ENCODE measurements around the gene ATP8A2.

ATP8A2 gene

DNA sequence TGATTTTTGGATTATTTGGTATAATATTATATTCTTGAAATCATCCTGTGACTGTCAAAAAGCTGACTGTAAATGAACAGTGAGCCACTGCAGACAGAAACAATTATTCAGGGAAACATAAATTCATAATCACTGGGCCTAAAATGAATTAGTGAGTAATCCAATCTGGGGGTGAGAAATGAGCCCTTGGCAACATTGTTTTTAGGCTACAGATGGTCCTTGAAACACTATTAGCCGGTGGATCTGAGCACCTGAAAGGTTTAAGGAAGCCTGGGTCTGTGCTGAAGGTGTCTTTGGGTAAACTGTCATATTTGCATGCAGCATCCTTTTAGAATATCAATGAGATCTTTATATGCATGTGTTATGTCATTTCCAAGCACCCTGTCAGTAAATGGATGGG lies 290.7 kb downstream of the ATP8A2 start:
- H3K9ac ChIP-seq (ENCODE audit: low read depth, low read length) = no peak overlapping the region
- no peak overlapping the region for H3K27ac ChIP-seq (ENCODE audit: low read depth, low read length)
- 0 out of 2 replicates have a peak, but pooled peaks cover 8% of the 10 kb centered on the region for H3K4me1 ChIP-seq (ENCODE audit: insufficient read depth, low read length)
- 100% methylated on average over 1 of the region's 1 CpG for WGBS
- H3K4me3 ChIP-seq (ENCODE audit: low read length) = no peak overlapping the region
- H3K27me3 ChIP-seq (ENCODE audit: insufficient read depth, low read length) = no peaks in the 10 kb centered on the region
- H3K36me3 ChIP-seq (ENCODE audit: insufficient read depth, low read length) = no peaks in the 10 kb centered on the region
- no peaks in the 10 kb centered on the region for H3K9me3 ChIP-seq (ENCODE audit: insufficient read depth, low read depth, low read length)

DNA sequence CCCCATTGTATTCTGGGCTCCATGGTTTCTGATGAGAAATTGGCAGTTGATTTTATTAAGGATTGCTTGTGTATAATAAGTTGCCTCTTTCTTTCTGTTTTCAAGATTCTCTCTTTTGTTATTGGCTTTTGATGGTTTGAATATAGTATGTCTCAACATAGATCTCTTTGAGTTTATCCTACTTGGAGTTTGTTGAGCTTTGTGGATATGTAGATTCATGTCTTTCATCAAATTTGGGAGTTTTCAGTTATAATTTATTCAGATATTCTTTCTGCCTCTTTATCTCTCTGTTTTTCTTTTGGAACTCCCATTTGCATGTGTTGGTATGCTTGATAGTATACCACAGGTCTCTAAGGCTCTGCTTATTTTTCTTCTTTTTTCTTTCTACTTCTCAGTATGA lies 296.6 kb downstream of the ATP8A2 start:
- Histone ChIP-seq H3K4me1 (ENCODE audit: insufficient read depth, low read length) (no peaks in the 10 kb centered on the region; the same call in 1 of the 2 replicates), H3K9me3 (ENCODE audit: insufficient read depth, low read depth, low read length) (peaks cover 3% of the 10 kb centered on the region; the same call in 1 of the 2 replicates), H3K9ac (ENCODE audit: low read depth, low read length) (no peak overlapping the region), H3K27ac (ENCODE audit: low read depth, low read length) (no peak overlapping the region), H3K36me3 (ENCODE audit: insufficient read depth, low read length) (no peaks in the 10 kb centered on the region), H3K4me3 (ENCODE audit: low read length) (no peak overlapping the region), H3K27me3 (ENCODE audit: insufficient read depth, low read length) (peaks cover 12% of the 10 kb centered on the region)

DNA sequence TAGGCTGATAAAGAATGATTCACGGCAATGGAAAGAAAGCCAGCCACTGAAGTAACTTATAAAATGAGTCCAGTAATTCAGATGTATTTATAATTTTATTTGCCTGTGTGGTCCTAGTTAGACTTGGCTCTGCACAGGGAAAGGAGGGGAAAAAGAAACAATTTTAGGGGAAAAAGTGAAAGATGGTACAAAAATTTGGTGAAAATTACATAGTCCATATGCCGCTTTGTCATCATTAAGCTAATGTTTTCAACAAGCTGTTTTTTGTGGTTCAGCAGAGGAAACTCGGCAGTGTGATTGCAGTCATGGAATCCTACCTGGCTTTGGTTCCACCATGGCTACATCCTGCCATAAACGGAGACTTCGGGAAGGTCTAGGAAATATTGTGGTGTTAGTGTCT lies 301.9 kb downstream of the ATP8A2 start:
- H3K36me3 ChIP-seq (ENCODE audit: insufficient read depth, low read length) = no peaks in the 10 kb centered on the region
- H3K9ac ChIP-seq (ENCODE audit: low read depth, low read length) = no peak overlapping the region
- H3K27ac ChIP-seq (ENCODE audit: low read depth, low read length) = no peak overlapping the region
- H3K4me3 ChIP-seq (ENCODE audit: low read length) = no peak overlapping the region
- peaks cover 12% of the 10 kb centered on the region for H3K27me3 ChIP-seq (ENCODE audit: insufficient read depth, low read length)
- peaks cover 7% of the 10 kb centered on the region for H3K4me1 ChIP-seq (ENCODE audit: insufficient read depth, low read length)
- peaks cover 3% of the 10 kb centered on the region; the same call in 1 of the 2 replicates for H3K9me3 ChIP-seq (ENCODE audit: insufficient read depth, low read depth, low read length)
- 93% methylated on average over 5 of the region's 5 CpGs for WGBS

DNA sequence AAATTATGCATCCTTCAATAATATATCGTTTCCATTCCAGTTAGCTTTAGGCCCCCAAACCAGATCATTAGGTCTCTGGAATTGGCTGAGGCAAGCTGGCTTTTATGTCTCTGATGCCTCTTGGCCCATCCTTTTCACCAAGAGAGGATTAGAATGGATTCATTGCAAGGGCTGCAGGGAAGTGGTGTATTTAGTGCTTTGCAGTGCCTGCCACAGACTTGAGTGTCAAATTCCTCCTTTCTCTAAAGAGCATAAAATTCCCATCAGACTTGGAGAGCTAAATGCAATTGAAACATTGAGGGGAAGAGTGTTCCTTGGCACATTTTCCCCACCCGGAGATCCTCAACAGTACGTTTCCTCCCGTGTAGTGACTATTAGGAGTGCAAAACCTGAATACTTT lies 302.6 kb downstream of the ATP8A2 start:
- Histone ChIP-seq H3K27ac (ENCODE audit: low read depth, low read length) (no peak overlapping the region), H3K9ac (ENCODE audit: low read depth, low read length) (no peak overlapping the region), H3K9me3 (ENCODE audit: insufficient read depth, low read depth, low read length) (peaks cover 2% of the 10 kb centered on the region; the same call in 1 of the 2 replicates), H3K4me1 (ENCODE audit: insufficient read depth, low read length) (peaks cover 7% of the 10 kb centered on the region), H3K27me3 (ENCODE audit: insufficient read depth, low read length) (peaks cover 12% of the 10 kb centered on the region), H3K4me3 (ENCODE audit: low read length) (no peak overlapping the region), H3K36me3 (ENCODE audit: insufficient read depth, low read length) (no peaks in the 10 kb centered on the region)
- 94% methylated on average over 4 of the region's 4 CpGs for WGBS

DNA sequence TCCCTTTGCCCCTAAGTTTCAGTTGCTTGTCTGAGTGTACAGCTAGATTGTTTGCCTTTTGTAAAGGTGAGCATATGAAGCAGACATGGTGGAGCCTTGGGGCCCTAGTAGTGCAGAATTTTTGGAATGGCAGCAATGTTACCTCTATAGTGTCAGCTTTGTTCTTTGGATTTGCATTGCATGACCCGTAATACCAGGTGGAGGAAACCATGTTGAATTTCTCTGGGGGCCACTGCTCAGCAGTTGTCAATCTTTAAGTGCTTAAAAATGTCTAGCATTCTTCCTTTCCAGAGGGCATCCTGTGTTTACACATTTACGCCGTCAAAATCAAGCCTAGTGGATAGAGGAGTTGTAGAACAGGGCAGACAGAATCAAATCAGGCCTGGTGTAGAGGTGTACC lies 303.3 kb downstream of the ATP8A2 start:
- Histone ChIP-seq H3K4me3 (ENCODE audit: low read length) (no peak overlapping the region), H3K9ac (ENCODE audit: low read depth, low read length) (no peak overlapping the region), H3K36me3 (ENCODE audit: insufficient read depth, low read length) (no peaks in the 10 kb centered on the region), H3K4me1 (ENCODE audit: insufficient read depth, low read length) (peaks cover 7% of the 10 kb centered on the region), H3K27ac (ENCODE audit: low read depth, low read length) (no peak overlapping the region), H3K27me3 (ENCODE audit: insufficient read depth, low read length) (peaks cover 8% of the 10 kb centered on the region; the same call in 1 of the 2 replicates), H3K9me3 (ENCODE audit: insufficient read depth, low read depth, low read length) (no peaks in the 10 kb centered on the region)
- 92% methylated on average over 3 of the region's 3 CpGs for WGBS

DNA sequence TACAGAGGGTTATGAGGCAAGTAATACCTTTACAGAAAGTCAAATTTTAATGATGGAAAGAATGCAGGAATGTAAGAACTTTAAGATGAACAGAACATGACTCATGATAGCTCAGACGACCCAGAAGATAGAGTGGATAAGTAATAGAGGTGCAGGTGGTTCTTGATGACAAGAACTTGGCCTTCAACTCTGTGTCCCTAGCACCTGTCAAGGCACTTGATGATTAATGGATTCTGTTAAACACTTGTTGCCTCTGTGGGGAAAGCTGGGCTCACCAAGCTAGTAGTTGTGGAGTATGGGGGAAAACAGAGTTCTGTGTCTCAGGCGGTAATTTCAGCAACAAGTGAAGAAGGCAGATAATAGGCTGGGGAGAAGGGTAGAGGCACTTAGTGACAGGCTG lies 306.2 kb downstream of the ATP8A2 start:
- Histone ChIP-seq H3K4me1 (ENCODE audit: insufficient read depth, low read length) (peaks cover 7% of the 10 kb centered on the region; the same call in 1 of the 2 replicates), H3K27ac (ENCODE audit: low read depth, low read length) (no peak overlapping the region), H3K27me3 (ENCODE audit: insufficient read depth, low read length) (peaks cover 2% of the 10 kb centered on the region; the same call in 1 of the 2 replicates), H3K9ac (ENCODE audit: low read depth, low read length) (no peak overlapping the region), H3K4me3 (ENCODE audit: low read length) (no peak overlapping the region), H3K9me3 (ENCODE audit: insufficient read depth, low read depth, low read length) (no peaks in the 10 kb centered on the region), H3K36me3 (ENCODE audit: insufficient read depth, low read length) (no peaks in the 10 kb centered on the region)
- WGBS = 92% methylated on average over 2 of the region's 2 CpGs

DNA sequence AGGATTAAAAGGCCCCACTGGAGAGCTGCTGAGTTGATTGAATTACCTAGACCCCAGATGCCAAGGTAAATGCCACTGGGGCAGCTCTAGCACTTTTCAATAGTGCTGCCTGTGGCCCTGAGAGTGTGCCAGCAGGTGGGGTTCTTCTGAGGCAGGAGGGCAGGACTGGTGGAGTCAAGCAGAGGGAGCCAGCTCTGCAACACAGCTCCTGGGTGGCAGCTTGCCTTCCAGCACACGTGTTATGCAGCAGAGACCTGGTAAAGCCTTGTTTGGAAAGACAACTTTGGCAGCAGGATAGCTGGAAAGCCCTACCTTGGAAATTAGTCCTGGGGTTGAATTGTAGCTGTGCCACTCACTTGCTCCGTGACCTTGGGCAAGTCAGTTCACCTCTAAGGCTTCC lies 306.6 kb downstream of the ATP8A2 start:
- WGBS = 86% methylated on average over 2 of the region's 2 CpGs

DNA sequence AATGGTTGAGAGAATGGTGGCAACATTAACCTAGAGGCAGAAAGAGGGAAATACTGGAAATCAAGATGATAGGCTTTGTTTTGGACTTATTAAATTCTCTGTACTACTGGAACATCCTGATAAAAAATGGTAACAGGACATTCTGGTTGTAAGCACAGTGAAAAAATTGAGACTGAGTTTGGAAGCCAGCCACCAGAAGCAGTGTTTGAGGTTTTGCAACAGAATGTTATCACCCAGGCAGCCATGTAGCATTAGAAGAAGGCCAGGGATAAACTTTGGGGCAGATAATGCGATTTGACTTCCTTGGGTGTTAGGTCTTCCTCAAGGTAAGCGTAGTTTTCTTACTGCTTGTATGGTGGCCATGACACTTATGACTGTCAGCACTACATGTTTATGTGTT lies 307.4 kb downstream of the ATP8A2 start:
- Histone ChIP-seq H3K4me3 (ENCODE audit: low read length) (no peak overlapping the region), H3K4me1 (ENCODE audit: insufficient read depth, low read length) (peaks cover 7% of the 10 kb centered on the region; the same call in 1 of the 2 replicates), H3K9me3 (ENCODE audit: insufficient read depth, low read depth, low read length) (no peaks in the 10 kb centered on the region), H3K27me3 (ENCODE audit: insufficient read depth, low read length) (no peaks in the 10 kb centered on the region), H3K27ac (ENCODE audit: low read depth, low read length) (no peak overlapping the region), H3K36me3 (ENCODE audit: insufficient read depth, low read length) (no peaks in the 10 kb centered on the region), H3K9ac (ENCODE audit: low read depth, low read length) (no peak overlapping the region)
- WGBS = 87% methylated on average over 2 of the region's 2 CpGs

More for the DNA sequence above, 306.6 kb downstream of the ATP8A2 start:
- Histone ChIP-seq H3K4me1 (ENCODE audit: insufficient read depth, low read length) (peaks cover 7% of the 10 kb centered on the region; the same call in 1 of the 2 replicates), H3K27ac (ENCODE audit: low read depth, low read length) (no peak overlapping the region), H3K27me3 (ENCODE audit: insufficient read depth, low read length) (no peaks in the 10 kb centered on the region), H3K36me3 (ENCODE audit: insufficient read depth, low read length) (no peaks in the 10 kb centered on the region), H3K9me3 (ENCODE audit: insufficient read depth, low read depth, low read length) (no peaks in the 10 kb centered on the region), H3K4me3 (ENCODE audit: low read length) (no peak overlapping the region), H3K9ac (ENCODE audit: low read depth, low read length) (no peak overlapping the region)

DNA sequence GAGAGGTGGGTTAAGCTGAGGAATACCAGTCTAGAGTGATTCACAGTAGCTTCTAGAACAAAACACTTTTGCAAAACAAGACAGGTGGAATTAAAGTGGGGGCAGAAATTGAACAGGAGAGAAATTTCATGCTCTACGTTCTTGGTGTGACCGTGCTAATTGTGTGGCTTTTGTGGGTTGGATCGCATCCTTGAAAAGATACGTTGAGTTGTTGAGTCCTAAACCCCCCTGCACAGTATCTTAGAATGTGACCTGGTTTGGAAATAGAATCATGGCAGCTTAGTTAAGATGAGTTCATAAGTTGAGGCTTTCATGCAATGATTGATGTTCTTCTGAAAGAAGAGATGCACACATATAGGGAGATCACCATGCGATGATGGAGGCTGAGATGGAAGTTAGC lies 308.2 kb downstream of the ATP8A2 start:
- Histone ChIP-seq H3K4me1 (ENCODE audit: insufficient read depth, low read length) (peaks cover 5% of the 10 kb centered on the region; the same call in 1 of the 2 replicates), H3K9me3 (ENCODE audit: insufficient read depth, low read depth, low read length) (no peaks in the 10 kb centered on the region), H3K9ac (ENCODE audit: low read depth, low read length) (no peak overlapping the region), H3K27me3 (ENCODE audit: insufficient read depth, low read length) (no peaks in the 10 kb centered on the region), H3K27ac (ENCODE audit: low read depth, low read length) (no peak overlapping the region), H3K36me3 (ENCODE audit: insufficient read depth, low read length) (no peaks in the 10 kb centered on the region), H3K4me3 (ENCODE audit: low read length) (no peak overlapping the region)
- 84% methylated on average over 5 of the region's 5 CpGs for WGBS

DNA sequence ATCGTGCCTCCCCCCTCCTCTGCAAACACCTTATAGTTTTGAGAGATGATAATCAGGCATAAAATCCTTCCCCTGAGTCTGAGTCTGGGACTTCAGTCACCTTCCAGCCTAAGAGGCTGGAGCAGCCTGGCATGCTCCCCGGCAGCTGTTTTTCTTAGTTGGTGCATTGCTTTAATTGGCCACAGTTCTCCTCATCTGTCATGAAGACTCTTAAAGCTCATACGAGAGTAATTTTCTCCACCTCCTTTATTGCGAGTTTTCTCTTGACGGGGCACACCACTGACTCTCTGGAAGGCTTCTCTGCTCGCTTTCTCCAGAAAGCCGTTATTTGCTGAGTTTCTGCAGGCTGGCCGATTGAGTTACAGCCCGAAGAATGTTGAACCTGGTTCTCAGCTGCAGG lies 310.5 kb downstream of the ATP8A2 start:
- no peak overlapping the region for H3K27ac ChIP-seq (ENCODE audit: low read depth, low read length)
- no peaks in the 10 kb centered on the region for H3K9me3 ChIP-seq (ENCODE audit: insufficient read depth, low read depth, low read length)
- no peaks in the 10 kb centered on the region for H3K36me3 ChIP-seq (ENCODE audit: insufficient read depth, low read length)
- H3K9ac ChIP-seq (ENCODE audit: low read depth, low read length) = no peak overlapping the region
- WGBS = 96% methylated on average over 9 of the region's 9 CpGs
- H3K4me1 ChIP-seq (ENCODE audit: insufficient read depth, low read length) = no peaks in the 10 kb centered on the region
- no peaks in the 10 kb centered on the region for H3K27me3 ChIP-seq (ENCODE audit: insufficient read depth, low read length)
- H3K4me3 ChIP-seq (ENCODE audit: low read length) = no peak overlapping the region

DNA sequence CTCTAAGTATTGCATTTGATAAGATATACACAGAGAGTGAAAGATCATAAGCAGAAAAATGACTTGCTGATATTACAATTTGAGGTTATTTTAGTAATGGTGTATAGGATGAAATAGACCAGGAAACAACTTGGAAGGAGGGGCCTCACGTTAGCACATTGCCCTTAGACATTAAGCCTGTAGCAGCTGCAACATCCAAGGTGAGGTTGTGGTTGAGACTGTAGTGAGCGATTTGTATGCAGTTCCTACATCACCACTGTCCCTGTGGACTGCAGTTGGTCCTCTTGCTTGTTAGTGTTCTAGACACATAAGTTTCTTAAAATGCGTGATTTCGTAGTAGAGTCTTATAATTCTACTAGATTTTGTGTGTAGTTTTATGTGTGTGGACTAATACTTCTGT lies 311.3 kb downstream of the ATP8A2 start:
- Histone ChIP-seq H3K9me3 (ENCODE audit: insufficient read depth, low read depth, low read length) (no peaks in the 10 kb centered on the region), H3K9ac (ENCODE audit: low read depth, low read length) (no peak overlapping the region), H3K4me3 (ENCODE audit: low read length) (no peak overlapping the region), H3K4me1 (ENCODE audit: insufficient read depth, low read length) (no peaks in the 10 kb centered on the region), H3K27me3 (ENCODE audit: insufficient read depth, low read length) (no peaks in the 10 kb centered on the region), H3K36me3 (ENCODE audit: insufficient read depth, low read length) (no peaks in the 10 kb centered on the region), H3K27ac (ENCODE audit: low read depth, low read length) (no peak overlapping the region)
- 96% methylated on average over 4 of the region's 4 CpGs for WGBS
